ENCODE results near the gene SLC13A5.

Gene SLC13A5

GRCh38 chr17:6640536-6641246 lies 72.5 kb downstream of the SLC13A5 start, which contains the start of the genes KIAA0753 and TXNDC17 (continued):
- TF ChIP-seq ZSCAN30 (tag by site-specific recombination; IDR thresholded peaks at IDR 0.05) (0 out of 2 replicates have a peak, but pooled peaks have one; percentile 36), ZNF677 (tag by site-specific recombination; IDR thresholded peaks at IDR 0.05) (no peak), ZNF184 (tag by site-specific recombination; IDR thresholded peaks at IDR 0.05) (no peak), ZBTB48 (tag by site-specific recombination; IDR thresholded peaks at IDR 0.05) (no peak), ZNF324 (tag by site-specific recombination; IDR thresholded peaks at IDR 0.05) (peak; percentile 74; the same call in 1 of the 2 replicates)

GRCh38 chr17:6639586-6640535 lies 73.3 kb downstream of the SLC13A5 start:
- Histone ChIP-seq H3K36me3 (ENCODE audit: control insufficient read depth in 2 of 2, insufficient read depth in 1 of 2, low read length in 2 of 2) (peaks cover 16 to 37% of the 10 kb centered on the region in 2 experiments; a peak in 2 of 3 replicates), H3K4me1 (ENCODE audit: control insufficient read depth, insufficient read depth, low read length) (peaks cover 13% of the 10 kb centered on the region; the same call in 1 of the 2 replicates), H3K27ac (ENCODE audit: extremely low read depth, low read depth, low read length) (peak overlapping the region; percentile 79; the same call in 1 of the 2 replicates), H3K4me3 (ENCODE audit: low read depth, low read length) (peak overlapping the region; percentile 94), H3K9me3 (ENCODE audit: control insufficient read depth, insufficient read depth, low read depth, low read length) (no peaks in the 10 kb centered on the region)
- POLR2A ChIA-PET = interaction anchor here (0.9 to 1.6 kb wide), 4 partner anchors 9 to 396 kb away, joined by 3 to 8 read pairs (median 4); partner anchors contain the start of genes C17orf100, MED31, PIMREG and SLC16A13
- CTCF ChIA-PET = interaction anchor here (0.6 to 1.5 kb wide), 3 partner anchors 11 to 364 kb away, joined by 3 read pairs; partner anchors contain the start of gene MED31
- TF ChIP-seq GLIS1 (tag by site-specific recombination; IDR thresholded peaks at IDR 0.05) = peak; percentile 96
- TF ChIP-seq ZNF571 (tag by site-specific recombination; IDR thresholded peaks at IDR 0.05) = no peak
- TF ChIP-seq ZNF341 (tag by site-specific recombination; IDR thresholded peaks at IDR 0.05; ENCODE audit: low read depth) = peak; percentile 86
- no peak for TF ChIP-seq ZNF654 (tag by site-specific recombination; IDR thresholded peaks at IDR 0.05; ENCODE audit: low read depth)
- TF ChIP-seq ZNF10 (tag by site-specific recombination; IDR thresholded peaks at IDR 0.05) = no peak
- TF ChIP-seq AEBP2 (tag by site-specific recombination; IDR thresholded peaks at IDR 0.05; ENCODE audit: borderline replicate concordance) = no peak
- TF ChIP-seq ZFP69B (tag by site-specific recombination; IDR thresholded peaks at IDR 0.05) = no peak
- no peak for TF ChIP-seq ZNF76 (tag by site-specific recombination; IDR thresholded peaks at IDR 0.05; ENCODE audit: borderline replicate concordance, low read depth)
- 0 out of 2 replicates have a peak, but pooled peaks have one; percentile 18 for TF ChIP-seq ZFP37 (tag by site-specific recombination; IDR thresholded peaks at IDR 0.05)
- TF ChIP-seq, protein P1, sequence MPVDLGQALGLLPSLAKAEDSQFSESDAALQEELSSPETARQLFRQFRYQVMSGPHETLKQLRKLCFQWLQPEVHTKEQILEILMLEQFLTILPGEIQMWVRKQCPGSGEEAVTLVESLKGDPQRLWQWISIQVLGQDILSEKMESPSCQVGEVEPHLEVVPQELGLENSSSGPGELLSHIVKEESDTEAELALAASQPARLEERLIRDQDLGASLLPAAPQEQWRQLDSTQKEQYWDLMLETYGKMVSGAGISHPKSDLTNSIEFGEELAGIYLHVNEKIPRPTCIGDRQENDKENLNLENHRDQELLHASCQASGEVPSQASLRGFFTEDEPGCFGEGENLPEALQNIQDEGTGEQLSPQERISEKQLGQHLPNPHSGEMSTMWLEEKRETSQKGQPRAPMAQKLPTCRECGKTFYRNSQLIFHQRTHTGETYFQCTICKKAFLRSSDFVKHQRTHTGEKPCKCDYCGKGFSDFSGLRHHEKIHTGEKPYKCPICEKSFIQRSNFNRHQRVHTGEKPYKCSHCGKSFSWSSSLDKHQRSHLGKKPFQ (tag by site-specific recombination; IDR thresholded peaks at IDR 0.05) = no peak
- no peak for TF ChIP-seq ZNF274 (IDR thresholded peaks at IDR 0.05; ENCODE audit: low read length)
- TF ChIP-seq ZNF274 (tag by site-specific recombination; IDR thresholded peaks at IDR 0.05; ENCODE audit: borderline replicate concordance) = no peak
- TF ChIP-seq ZNF398 (tag by site-specific recombination; IDR thresholded peaks at IDR 0.05) = peak; percentile 83
- no peak for TF ChIP-seq ZNF350 (tag by site-specific recombination; IDR thresholded peaks at IDR 0.05)
- TF ChIP-seq ZBTB17 (tag by site-specific recombination; IDR thresholded peaks at IDR 0.05) = 0 out of 2 replicates have a peak, but pooled peaks have one; percentile 10
- no peak for TF ChIP-seq HIC1 (tag by site-specific recombination; IDR thresholded peaks at IDR 0.05)
- TF ChIP-seq SCRT1 (tag by site-specific recombination; IDR thresholded peaks at IDR 0.05; ENCODE audit: borderline replicate concordance) = peak; percentile 16; the same call in 1 of the 2 replicates
- TF ChIP-seq ZNF558 (tag by site-specific recombination; IDR thresholded peaks at IDR 0.05) = no peak
- no peak for TF ChIP-seq ZNF280C (tag by site-specific recombination; IDR thresholded peaks at IDR 0.05)

Measured in HEK293 (cell line).